WTC11 (cell line): ENCODE results near the gene SPDEF. TPM values are rescaled to one million over a fixed set of nuclear protein-coding genes. Genes with fewer than 3 reads are reported as not detected.

ENCODE experiments used
- ATAC-seq: fragments of 200-7000 bp; cut with Tn5 transposase; 2 replicates; pipeline ENCODE4 v1.10.0; 2021; ENCODE audit warnings: mild to moderate bottlenecking, moderate library complexity
- CTCF ChIA-PET: fragments of 300-600 bp; sonication (Branson Sonifier 250); formaldehyde crosslinking; loops from one replicate; lab custom pipeline; 2021; ENCODE audit warnings: antibody characterized with exemption; lab: Charles Lee
- POLR2A ChIA-PET: fragments of 350-600 bp; sonication (Branson Sonifier 250); formaldehyde crosslinking; loops from one replicate; lab custom pipeline; 2021; ENCODE audit warnings: antibody characterized with exemption; lab: Charles Lee
- DNase-seq: peaks from one replicate; pipeline ENCODE4 v3.0.0; 2021; ENCODE audit warnings: low spot score
- H3K27ac Mint-ChIP-seq: 2 replicates; pipeline ENCODE4 v1.8.0; 2021; ENCODE audit warnings: mixed read lengths
- H3K27me3 Mint-ChIP-seq: 2 replicates; pipeline ENCODE4 v1.8.0; 2021; ENCODE audit warnings: low read depth, mild to moderate bottlenecking, moderate library complexity, mixed read lengths
- H3K36me3 Mint-ChIP-seq: 2 replicates; pipeline ENCODE4 v1.8.0; 2021; ENCODE audit warnings: mixed read lengths
- H3K4me1 Mint-ChIP-seq: 2 replicates; pipeline ENCODE4 v1.8.0; 2022; ENCODE audit warnings: mixed read lengths
- H3K4me3 Mint-ChIP-seq: 2 replicates; pipeline ENCODE4 v1.8.0; 2021; ENCODE audit warnings: mild to moderate bottlenecking, moderate library complexity, mixed read lengths
- H3K9me3 Mint-ChIP-seq: 2 replicates; pipeline ENCODE4 v1.8.0; 2021; ENCODE audit warnings: mixed read lengths
- ATF6 ChIP-seq: sonication (generic); formaldehyde crosslinking; IDR thresholded peaks from 2 replicates; pipeline ENCODE4 v1.8.1; 2023; ENCODE audit warnings: mild to moderate bottlenecking, missing genetic modification reagents
- GRHL2 ChIP-seq: fragments of 250-450 bp; sonication (Bioruptor Pico); IDR thresholded peaks from 2 replicates; pipeline ENCODE4 v1.8.0; 2022; ENCODE audit warnings: mild to moderate bottlenecking, moderate library complexity; ENCODE audit not compliant: insufficient replicate concordance, severe bottlenecking
- IRF1 ChIP-seq: sonication (generic); formaldehyde crosslinking; IDR thresholded peaks from 2 replicates; pipeline ENCODE4 v1.8.0; 2023; ENCODE audit warnings: missing genetic modification reagents
- JUN ChIP-seq: sonication (generic); formaldehyde crosslinking; IDR thresholded peaks from 2 replicates; pipeline ENCODE4 v1.8.0; 2023; ENCODE audit warnings: mild to moderate bottlenecking, missing genetic modification reagents
- OVOL2 ChIP-seq: fragments of 250-450 bp; sonication (Bioruptor Pico); IDR thresholded peaks from 2 replicates; pipeline ENCODE4 v1.9.0; 2021; ENCODE audit warnings: mild to moderate bottlenecking, borderline replicate concordance
- RORB ChIP-seq: fragments of 250-450 bp; sonication (Bioruptor Pico); IDR thresholded peaks from 2 replicates; pipeline ENCODE4 v1.9.0; 2021; ENCODE audit warnings: mild to moderate bottlenecking
- SOX15 ChIP-seq: fragments of 250-450 bp; sonication (Bioruptor Pico); IDR thresholded peaks from 2 replicates; pipeline ENCODE4 v1.9.0; 2021; ENCODE audit warnings: mild to moderate bottlenecking
- TCF7 ChIP-seq: sonication (generic); formaldehyde crosslinking; IDR thresholded peaks from 2 replicates; pipeline ENCODE4 v1.8.0; 2022; ENCODE audit warnings: mild to moderate bottlenecking, low read depth, missing genetic modification reagents, moderate library complexity
- TEAD1 ChIP-seq: sonication (generic); formaldehyde crosslinking; IDR thresholded peaks from 2 replicates; pipeline ENCODE4 v1.8.0; 2022; ENCODE audit warnings: mild to moderate bottlenecking, missing genetic modification reagents
- TP53 ChIP-seq: sonication (generic); formaldehyde crosslinking; IDR thresholded peaks from 2 replicates; pipeline ENCODE4 v1.8.1; 2023; ENCODE audit warnings: mild to moderate bottlenecking, missing genetic modification reagents
- ZBTB43 ChIP-seq: sonication (generic); formaldehyde crosslinking; IDR thresholded peaks from 2 replicates; pipeline ENCODE4 v1.8.1; 2023; ENCODE audit warnings: mild to moderate bottlenecking, missing genetic modification reagents
- ZNF121 ChIP-seq: sonication (generic); formaldehyde crosslinking; IDR thresholded peaks from 2 replicates; pipeline ENCODE4 v1.8.0; 2023; ENCODE audit warnings: missing genetic modification reagents
- ZNF138 ChIP-seq: sonication (generic); formaldehyde crosslinking; conservative IDR thresholded peaks from 2 replicates; pipeline ENCODE4 v1.8.1; 2022; ENCODE audit warnings: mild to moderate bottlenecking, moderate library complexity, missing genetic modification reagents
- ZNF396 ChIP-seq: fragments of 250-450 bp; sonication (Bioruptor Pico); IDR thresholded peaks from 2 replicates; pipeline ENCODE4 v1.8.0; 2021; ENCODE audit warnings: mild to moderate bottlenecking, moderate library complexity, borderline replicate concordance
- ZNF671 ChIP-seq: fragments of 250-450 bp; sonication (Bioruptor Pico); IDR thresholded peaks from 2 replicates; pipeline ENCODE4 v1.8.0; 2021; ENCODE audit warnings: mild to moderate bottlenecking
- total RNA-seq: library from RNA; stranded (reverse); gene quantifications from 3 replicates; pipeline ENCODE4 v1.2.3, GENCODE V29; 2021
- TF ChIP-seq, protein P1 (sequence below): fragments of 250-450 bp; sonication (Bioruptor Pico); IDR thresholded peaks from 2 replicates; pipeline ENCODE4 v1.9.0; 2021; ENCODE audit warnings: mild to moderate bottlenecking
- TF ChIP-seq, protein P2 (sequence below): sonication (generic); formaldehyde crosslinking; IDR thresholded peaks from 2 replicates; pipeline ENCODE4 v1.8.0; 2022; ENCODE audit warnings: mild to moderate bottlenecking, missing genetic modification reagents
- TF ChIP-seq, protein P3 (sequence below): fragments of 250-450 bp; sonication (Bioruptor Pico); IDR thresholded peaks from 2 replicates; pipeline ENCODE4 v1.9.0; 2021; ENCODE audit warnings: mild to moderate bottlenecking

The SPDEF gene
- total RNA-seq, 1 experiment from 2014 or later = 0.72 TPM

DNA sequence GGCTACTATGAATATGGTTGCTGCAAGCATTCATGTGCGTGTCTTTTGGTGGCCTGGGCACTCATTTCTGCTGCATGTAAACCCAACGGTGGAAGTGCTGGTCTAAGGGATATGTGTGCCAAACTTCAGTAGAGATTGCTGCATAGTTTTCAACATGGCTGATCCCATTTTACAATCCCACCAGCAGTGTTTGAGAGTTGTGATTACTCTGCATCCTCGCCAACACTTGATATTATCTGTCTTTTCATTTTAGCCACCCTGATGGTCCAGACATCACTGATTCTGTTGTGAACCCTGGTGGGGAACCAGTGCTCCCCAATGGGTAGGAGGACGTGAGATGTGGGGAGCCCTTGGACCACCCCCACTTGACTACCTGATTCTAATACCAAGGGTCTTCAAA lies 62.8 kb downstream of the SPDEF start (continued):
- TF ChIP-seq, protein P1, sequence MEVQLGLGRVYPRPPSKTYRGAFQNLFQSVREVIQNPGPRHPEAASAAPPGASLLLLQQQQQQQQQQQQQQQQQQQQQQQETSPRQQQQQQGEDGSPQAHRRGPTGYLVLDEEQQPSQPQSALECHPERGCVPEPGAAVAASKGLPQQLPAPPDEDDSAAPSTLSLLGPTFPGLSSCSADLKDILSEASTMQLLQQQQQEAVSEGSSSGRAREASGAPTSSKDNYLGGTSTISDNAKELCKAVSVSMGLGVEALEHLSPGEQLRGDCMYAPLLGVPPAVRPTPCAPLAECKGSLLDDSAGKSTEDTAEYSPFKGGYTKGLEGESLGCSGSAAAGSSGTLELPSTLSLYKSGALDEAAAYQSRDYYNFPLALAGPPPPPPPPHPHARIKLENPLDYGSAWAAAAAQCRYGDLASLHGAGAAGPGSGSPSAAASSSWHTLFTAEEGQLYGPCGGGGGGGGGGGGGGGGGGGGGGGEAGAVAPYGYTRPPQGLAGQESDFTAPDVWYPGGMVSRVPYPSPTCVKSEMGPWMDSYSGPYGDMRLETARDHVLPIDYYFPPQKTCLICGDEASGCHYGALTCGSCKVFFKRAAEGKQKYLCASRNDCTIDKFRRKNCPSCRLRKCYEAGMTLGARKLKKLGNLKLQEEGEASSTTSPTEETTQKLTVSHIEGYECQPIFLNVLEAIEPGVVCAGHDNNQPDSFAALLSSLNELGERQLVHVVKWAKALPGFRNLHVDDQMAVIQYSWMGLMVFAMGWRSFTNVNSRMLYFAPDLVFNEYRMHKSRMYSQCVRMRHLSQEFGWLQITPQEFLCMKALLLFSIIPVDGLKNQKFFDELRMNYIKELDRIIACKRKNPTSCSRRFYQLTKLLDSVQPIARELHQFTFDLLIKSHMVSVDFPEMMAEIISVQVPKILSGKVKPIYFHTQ (CRISPR knock-in tag) = no peak

DNA sequence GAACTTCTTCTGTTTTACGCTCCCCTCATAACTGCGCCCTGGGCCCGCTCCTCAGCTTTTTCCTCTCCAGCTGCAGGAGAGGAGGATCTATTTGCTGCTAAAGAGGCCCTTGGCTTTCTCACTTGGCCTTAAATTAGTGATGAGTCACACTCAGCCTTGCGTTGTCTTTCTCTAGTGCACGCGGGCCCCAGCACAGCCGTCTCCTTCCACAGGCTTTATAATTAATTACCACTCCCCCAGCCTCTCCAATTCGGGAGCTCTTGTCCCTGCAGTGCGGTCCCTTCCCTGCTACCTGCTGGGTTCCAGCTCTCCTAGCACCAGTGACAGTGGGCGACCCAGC lies 65.1 kb downstream of the SPDEF start:
- Mint-ChIP-seq H3K9me3 (peaks cover 4% of the 10 kb centered on the region; the same call in 1 of the 2 replicates), H3K4me3 (no peak overlapping the region), H3K36me3 (no peaks in the 10 kb centered on the region), H3K4me1 (peaks cover 9% of the 10 kb centered on the region), H3K27ac (no peak overlapping the region), H3K27me3 (no peaks in the 10 kb centered on the region)
- CTCF ChIA-PET = interaction anchor here (0.7 to 1.7 kb wide), 2 partner anchors 31 to 118 kb away, joined by 3 to 6 read pairs; no protein-coding TSS in a partner anchor
- DNase-seq (no peak), ATAC-seq (peak; percentile 39; the same call in 1 of the 2 replicates)
- POLR2A ChIA-PET = no interaction called here
- TF ChIP-seq ZNF671 (CRISPR knock-in tag) (no peak), JUN (CRISPR knock-in tag) (no peak), ZNF138 (CRISPR knock-in tag) (no peak), ZNF396 (no peak), SOX15 (CRISPR knock-in tag) (no peak), ZBTB43 (no peak), OVOL2 (CRISPR knock-in tag) (no peak), TP53 (CRISPR knock-in tag) (no peak), TCF7 (CRISPR knock-in tag) (no peak), GRHL2 (CRISPR knock-in tag) (no peak), IRF1 (no peak), ATF6 (CRISPR knock-in tag) (no peak), RORB (no peak)
- TF ChIP-seq, protein P2, sequence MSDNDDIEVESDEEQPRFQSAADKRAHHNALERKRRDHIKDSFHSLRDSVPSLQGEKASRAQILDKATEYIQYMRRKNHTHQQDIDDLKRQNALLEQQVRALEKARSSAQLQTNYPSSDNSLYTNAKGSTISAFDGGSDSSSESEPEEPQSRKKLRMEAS (CRISPR knock-in tag) = no peak
- TF ChIP-seq, protein P3, sequence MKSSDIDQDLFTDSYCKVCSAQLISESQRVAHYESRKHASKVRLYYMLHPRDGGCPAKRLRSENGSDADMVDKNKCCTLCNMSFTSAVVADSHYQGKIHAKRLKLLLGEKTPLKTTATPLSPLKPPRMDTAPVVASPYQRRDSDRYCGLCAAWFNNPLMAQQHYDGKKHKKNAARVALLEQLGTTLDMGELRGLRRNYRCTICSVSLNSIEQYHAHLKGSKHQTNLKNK = no peak

DNA sequence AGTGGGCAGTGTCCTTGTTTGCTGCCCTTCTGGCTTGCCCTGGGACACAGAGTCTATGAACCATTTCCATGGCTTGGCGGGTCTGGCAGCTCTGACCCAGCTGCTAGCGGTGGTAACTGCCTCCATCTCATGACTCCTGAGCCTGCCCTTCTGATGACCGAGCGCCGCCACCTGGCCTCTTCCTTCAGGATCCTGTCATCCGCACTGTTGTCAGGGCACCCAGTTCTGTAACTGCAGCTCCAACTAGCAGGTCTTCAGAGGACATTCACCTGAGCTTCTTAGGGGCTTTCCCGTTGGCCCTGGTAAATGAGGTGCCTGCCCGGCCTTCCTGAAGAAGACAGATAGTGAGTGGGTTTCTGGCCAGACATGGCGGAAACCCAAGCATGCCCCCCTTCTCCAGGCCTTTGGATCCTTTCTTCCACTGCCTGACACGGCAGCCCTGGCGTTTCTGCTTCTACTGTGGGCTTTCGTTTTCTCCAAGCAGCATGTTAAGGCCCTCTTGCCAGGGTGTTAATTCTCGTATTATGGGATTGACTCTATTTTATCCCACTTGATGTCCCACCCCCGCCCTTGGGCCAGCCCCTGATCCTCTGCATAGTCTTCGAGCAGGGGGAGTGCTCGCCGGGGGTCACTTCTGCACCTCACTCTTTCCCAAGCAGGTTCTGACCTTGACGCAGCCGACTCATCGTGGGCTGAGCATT lies 65.6 kb downstream of the SPDEF start:
- Mint-ChIP-seq H3K36me3 (no peaks in the 10 kb centered on the region), H3K9me3 (peaks cover 4% of the 10 kb centered on the region; the same call in 1 of the 2 replicates), H3K27ac (no peak overlapping the region), H3K27me3 (no peaks in the 10 kb centered on the region), H3K4me1 (peaks cover 9% of the 10 kb centered on the region), H3K4me3 (no peak overlapping the region)
- TF ChIP-seq ZNF121 (CRISPR knock-in tag) (peak; percentile 74; the same call in 1 of the 2 replicates), TEAD1 (CRISPR knock-in tag) (no peak)
- ATAC-seq (peak; percentile 28; the same call in 1 of the 2 replicates), DNase-seq (no peak)
- ChIA-PET POLR2A (no interaction called here), CTCF (interaction anchor here (0.7 to 1.7 kb wide), 2 partner anchors 30 to 119 kb away, joined by 3 to 6 read pairs; no protein-coding TSS in a partner anchor)
